GM18526 (cell line): ENCODE data around the gene SHQ1.

Experiments used
- POLR2A ChIP-seq: IDR thresholded peaks from 3 replicates; pipeline ENCODE4 v1.6.1; 2011; ENCODE audit not compliant: insufficient read length; ENCODE audit errors: extremely low read depth

Gene SHQ1

DNA sequence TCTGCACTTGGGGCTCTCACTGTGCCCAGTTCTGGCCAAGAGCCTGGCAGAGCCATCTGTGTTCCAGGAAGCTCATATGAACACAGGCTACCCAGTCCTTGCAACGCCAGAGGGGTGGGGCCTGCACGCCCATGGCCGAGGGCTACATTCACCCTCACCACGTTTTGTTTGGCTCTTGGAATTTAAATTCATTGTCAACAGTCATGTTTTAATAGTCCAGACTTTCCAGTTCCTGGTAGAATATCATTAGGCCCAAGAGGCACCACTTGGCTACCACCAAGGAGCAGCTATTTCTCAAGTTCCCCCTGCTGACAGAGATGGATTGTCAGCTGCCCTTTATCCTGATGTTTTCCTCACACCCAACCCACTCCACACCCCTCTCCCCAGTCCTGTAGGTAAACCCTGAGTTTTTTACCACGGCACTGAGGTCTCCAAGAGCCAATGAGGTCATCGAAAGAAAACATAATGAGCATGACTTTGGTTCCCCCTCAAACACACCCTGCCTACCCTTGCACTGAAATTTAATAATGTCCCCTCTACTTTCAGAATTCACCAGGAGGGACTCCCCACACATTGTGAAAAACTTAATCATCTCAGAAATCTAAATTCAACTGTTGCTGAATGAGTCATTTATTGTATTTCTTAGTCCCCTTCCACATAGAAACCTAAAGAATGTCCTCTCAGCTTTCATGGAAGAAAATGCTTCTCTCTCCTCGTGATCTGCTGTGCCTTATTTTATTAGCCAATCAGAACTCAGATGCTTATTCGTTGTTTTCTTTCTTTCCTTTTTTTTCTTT is 125.1 kb downstream of the SHQ1 start:
- no peak for TF ChIP-seq POLR2A

DNA sequence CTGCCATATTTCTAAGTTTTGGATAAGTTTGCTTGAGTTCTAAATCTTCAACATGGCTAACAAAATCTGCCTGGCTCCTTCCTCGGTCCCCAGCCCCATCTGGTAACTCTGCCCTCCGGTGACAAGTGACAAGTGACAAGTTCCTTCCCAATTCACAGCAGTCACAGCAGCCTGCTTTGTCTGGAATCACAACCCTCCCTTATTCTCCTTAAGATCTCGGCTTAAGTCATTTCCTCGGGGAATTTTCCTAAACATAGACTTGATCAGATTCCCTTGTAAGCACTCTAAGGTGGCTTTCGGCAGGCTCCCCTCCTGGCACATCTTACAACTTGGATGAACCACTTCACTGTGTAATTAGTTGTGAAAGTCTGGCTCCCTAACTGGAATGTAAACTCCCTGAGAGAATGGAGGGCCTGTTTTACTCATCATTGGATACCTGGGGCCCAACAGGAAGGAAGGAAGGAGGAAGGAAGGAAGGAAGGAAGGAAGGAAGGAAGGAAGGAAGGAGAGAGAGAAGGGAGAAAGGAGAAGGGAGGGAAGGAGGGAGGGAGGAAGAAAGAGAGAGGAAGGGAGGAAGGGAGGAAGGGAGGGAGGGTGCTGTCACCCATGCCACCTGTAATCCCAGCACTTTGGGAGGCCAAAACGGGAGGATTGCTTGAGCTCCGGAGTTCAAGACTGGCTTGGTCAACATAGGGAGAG is 126.4 kb downstream of the SHQ1 start:
- TF ChIP-seq POLR2A: no peak

DNA sequence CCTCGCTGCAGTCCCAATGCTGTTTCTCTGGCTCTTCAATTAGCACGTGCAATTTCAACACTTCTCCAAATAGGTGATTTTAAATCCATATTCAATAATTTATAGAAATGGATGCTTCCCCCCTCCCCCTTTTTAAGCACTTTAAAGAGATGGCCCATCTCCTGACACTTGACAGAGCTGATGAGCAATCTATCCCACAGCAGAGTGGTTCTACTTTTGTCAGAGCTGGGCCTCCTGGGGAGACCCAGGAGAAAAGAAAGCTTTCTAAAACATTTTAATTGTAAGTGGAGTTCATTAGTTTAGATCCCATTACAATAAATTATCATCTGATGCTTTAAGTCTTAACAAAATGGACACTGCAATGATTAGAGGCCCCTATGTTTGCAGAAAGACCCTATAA is 127.7 kb downstream of the SHQ1 start:
- TF ChIP-seq POLR2A: no peak

DNA sequence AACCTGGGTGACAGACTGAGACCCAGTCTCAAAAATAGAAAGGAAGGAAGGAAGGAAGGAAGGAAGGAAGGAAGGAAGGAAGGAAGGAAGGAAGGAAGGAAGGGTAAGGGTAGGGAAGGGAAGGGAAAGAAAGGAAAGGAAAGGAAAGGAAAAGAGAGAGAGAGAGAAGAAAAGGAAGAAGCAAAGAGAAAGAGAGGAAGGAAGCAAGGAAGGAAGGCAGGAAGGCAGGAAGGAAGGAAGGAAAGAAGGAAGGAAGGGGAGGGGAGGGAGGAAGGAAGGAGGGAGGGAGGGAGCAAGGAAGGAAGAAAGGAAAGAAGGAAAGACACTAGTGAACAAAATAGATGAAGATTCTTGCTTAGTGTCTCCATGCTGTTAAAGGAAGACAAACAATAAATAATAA is 129.1 kb downstream of the SHQ1 start:
- TF ChIP-seq POLR2A: no peak

DNA sequence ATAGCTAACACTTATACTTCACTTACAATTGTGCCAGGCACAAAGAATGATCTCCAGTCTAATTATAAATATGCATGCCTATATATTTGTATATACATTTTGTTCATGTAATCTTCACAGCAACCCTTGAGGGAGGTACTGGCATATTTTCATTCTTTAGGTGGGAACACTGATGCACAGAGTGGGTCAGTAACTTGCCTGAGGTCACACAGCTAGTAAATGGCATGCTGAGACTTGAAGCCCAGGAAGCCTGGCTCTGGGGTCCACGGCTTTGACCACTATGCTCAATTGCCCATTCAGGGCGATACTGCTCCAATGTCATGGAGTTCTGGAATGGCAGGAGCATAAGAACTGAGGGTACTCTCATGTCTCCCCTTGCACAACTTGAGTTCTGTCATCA is 139.8 kb downstream of the SHQ1 start:
- TF ChIP-seq POLR2A: no peak

DNA sequence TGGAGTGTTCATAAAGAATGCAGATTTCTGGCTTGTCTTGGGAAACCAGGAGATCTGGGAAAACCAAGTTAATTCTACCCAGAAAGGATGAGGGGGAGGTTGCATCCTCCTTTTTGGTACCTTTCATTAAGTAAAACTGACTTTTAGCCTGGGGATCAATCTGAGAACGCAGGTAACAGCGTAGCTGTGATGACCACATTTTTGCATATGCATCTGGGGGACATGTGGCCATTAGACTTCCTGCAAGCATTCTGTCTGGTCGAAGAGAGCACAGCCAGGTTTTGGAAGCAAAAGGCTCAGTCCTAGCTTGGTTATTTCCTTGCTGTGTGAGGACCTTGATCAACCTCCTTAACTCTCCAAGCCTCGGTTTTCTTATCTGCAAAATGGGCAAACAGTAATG is 145.2 kb downstream of the SHQ1 start:
- no peak for TF ChIP-seq POLR2A

DNA sequence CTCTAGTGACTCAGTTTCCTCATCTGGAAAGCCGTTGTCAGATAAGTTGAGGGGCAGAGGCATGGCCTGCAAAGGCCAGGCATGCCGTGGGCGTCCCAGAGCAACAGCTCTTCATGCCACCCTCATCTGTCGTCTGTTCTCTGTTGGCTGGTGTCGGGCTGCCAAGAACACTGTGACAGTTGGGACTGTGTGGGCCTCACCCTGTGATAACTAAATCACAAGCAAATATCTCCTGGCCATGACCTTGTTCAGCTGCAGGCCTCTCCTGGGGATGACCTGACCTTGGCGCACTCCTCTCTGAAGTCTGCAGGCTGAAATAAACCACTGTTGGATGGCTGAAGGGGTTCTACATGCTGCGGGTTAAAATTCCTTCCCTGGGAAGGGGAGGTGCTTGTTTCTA is 145.9 kb downstream of the SHQ1 start:
- no peak for TF ChIP-seq POLR2A

DNA sequence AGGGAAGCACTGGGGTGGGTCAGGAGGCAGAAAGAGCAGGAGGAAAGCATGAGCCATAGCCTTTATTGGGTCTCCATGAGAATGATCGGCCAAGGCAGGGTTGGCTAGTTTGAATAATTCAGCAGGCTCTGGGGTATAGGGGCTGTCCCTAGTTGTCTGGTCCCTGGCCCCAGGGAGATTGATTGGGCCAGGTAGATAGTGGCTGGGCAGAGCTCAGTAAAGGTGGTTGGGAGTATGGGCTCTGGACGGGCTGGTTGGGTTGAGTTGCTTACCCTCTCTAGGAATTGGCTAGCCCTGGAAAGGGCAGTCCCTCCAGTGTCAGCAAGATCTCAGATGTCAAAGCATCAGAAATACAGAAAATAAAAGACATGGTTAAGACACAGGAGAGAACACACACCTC is 148.1 kb downstream of the SHQ1 start:
- no peak for TF ChIP-seq POLR2A

DNA sequence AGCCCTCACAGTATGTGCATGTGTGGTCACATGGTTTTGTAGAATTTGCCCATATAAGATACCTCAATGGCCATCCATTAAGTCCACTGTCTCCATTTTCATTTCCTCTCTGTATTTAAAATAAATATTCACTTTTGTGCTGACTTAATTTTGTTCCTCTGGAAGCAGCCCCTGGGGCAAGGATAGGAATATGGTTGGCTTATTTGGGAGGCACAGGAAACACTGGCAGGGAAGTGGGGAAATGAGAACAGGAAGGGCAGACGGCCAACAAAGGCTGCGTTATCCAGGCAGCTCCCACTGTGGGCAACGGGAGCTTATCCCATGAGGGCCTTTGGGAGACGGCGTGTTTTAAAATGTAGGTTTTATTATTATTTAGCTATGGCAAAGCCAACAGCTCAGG is 148.6 kb downstream of the SHQ1 start:
- TF ChIP-seq POLR2A: no peak
